ENCODE results near the gene WDR33.

- TF ChIP-seq YY1 (IDR thresholded peaks at IDR 0.05; ENCODE audit: insufficient read depth, insufficient read length) = no peak
- TF ChIP-seq ZNF274 (IDR thresholded peaks at IDR 0.05; ENCODE audit: low read depth, low read length) = no peak
- no peak for TF ChIP-seq SUZ12 (IDR thresholded peaks at IDR 0.05; ENCODE audit: extremely low read depth, insufficient read depth, insufficient read length)
Observed at GRCh38 chr2:127704641-127705390, 106.2 kb downstream of the WDR33 start.
